ENCODE measurements around the gene ANKRD44.

DNA sequence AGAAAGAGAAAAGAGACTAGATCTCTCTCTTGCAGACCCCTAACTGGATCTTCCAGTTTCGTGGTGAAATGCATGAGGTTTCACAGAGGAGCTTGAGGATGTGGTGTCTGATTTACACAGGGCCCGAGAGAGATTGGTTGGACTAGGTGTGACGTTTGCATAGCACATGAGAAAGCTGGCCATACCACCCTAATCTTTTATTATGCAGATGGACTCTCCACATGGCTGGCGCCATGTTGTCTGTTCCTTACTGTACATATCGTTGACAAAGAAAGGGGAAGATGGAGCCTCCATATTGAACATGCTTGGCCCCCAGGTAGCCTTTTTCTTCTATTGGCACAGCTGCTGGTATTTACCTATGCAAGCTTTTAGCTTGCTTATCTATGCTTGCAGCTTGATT is 356.6 kb downstream of the ANKRD44 start:
- TF ChIP-seq CEBPB (IDR thresholded peaks at IDR 0.05) (no peak), POLR2A (IDR thresholded peaks at IDR 0.05; ENCODE audit: low read length) (no peak), MYC (IDR thresholded peaks at IDR 0.05; ENCODE audit: borderline replicate concordance, low read length) (no peak), SREBF2 (IDR thresholded peaks at IDR 0.05) (no peak), RFX5 (IDR thresholded peaks at IDR 0.05) (no peak), SMC3 (IDR thresholded peaks at IDR 0.05) (no peak)
- TF ChIP-seq, protein P1, sequence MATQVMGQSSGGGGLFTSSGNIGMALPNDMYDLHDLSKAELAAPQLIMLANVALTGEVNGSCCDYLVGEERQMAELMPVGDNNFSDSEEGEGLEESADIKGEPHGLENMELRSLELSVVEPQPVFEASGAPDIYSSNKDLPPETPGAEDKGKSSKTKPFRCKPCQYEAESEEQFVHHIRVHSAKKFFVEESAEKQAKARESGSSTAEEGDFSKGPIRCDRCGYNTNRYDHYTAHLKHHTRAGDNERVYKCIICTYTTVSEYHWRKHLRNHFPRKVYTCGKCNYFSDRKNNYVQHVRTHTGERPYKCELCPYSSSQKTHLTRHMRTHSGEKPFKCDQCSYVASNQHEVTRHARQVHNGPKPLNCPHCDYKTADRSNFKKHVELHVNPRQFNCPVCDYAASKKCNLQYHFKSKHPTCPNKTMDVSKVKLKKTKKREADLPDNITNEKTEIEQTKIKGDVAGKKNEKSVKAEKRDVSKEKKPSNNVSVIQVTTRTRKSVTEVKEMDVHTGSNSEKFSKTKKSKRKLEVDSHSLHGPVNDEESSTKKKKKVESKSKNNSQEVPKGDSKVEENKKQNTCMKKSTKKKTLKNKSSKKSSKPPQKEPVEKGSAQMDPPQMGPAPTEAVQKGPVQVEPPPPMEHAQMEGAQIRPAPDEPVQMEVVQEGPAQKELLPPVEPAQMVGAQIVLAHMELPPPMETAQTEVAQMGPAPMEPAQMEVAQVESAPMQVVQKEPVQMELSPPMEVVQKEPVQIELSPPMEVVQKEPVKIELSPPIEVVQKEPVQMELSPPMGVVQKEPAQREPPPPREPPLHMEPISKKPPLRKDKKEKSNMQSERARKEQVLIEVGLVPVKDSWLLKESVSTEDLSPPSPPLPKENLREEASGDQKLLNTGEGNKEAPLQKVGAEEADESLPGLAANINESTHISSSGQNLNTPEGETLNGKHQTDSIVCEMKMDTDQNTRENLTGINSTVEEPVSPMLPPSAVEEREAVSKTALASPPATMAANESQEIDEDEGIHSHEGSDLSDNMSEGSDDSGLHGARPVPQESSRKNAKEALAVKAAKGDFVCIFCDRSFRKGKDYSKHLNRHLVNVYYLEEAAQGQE (IDR thresholded peaks at IDR 0.05), result no peak
- TF ChIP-seq, protein P2, sequence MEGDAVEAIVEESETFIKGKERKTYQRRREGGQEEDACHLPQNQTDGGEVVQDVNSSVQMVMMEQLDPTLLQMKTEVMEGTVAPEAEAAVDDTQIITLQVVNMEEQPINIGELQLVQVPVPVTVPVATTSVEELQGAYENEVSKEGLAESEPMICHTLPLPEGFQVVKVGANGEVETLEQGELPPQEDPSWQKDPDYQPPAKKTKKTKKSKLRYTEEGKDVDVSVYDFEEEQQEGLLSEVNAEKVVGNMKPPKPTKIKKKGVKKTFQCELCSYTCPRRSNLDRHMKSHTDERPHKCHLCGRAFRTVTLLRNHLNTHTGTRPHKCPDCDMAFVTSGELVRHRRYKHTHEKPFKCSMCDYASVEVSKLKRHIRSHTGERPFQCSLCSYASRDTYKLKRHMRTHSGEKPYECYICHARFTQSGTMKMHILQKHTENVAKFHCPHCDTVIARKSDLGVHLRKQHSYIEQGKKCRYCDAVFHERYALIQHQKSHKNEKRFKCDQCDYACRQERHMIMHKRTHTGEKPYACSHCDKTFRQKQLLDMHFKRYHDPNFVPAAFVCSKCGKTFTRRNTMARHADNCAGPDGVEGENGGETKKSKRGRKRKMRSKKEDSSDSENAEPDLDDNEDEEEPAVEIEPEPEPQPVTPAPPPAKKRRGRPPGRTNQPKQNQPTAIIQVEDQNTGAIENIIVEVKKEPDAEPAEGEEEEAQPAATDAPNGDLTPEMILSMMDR (IDR thresholded peaks at IDR 0.05), result no peak
- TF ChIP-seq, protein P3, sequence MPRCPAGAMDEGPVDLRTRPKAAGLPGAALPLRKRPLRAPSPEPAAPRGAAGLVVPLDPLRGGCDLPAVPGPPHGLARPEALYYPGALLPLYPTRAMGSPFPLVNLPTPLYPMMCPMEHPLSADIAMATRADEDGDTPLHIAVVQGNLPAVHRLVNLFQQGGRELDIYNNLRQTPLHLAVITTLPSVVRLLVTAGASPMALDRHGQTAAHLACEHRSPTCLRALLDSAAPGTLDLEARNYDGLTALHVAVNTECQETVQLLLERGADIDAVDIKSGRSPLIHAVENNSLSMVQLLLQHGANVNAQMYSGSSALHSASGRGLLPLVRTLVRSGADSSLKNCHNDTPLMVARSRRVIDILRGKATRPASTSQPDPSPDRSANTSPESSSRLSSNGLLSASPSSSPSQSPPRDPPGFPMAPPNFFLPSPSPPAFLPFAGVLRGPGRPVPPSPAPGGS (IDR thresholded peaks at IDR 0.05), result no peak

Data from A549 (cell line).